Kidney epithelial cell (primary cell): ENCODE data around the gene TSC22D3. TPM values are rescaled to one million over a fixed set of nuclear protein-coding genes. Genes with fewer than 3 reads are reported as not detected.

Experiments used
- DNase-seq: peaks from one replicate; pipeline ENCODE4 v3.0.0-alpha.2; 2010; ENCODE audit warnings: low read depth
- H3K27me3 ChIP-seq: 2 replicates; pipeline ENCODE4 v1.6.0; 2011; ENCODE audit warnings: low read length; ENCODE audit not compliant: control insufficient read depth, insufficient read depth
- H3K36me3 ChIP-seq: 2 replicates; pipeline ENCODE4 v1.5.1; 2011; ENCODE audit warnings: low read length; ENCODE audit not compliant: control insufficient read depth, insufficient read depth
- H3K4me3 ChIP-seq: 2 replicates; pipeline ENCODE4 v1.5.1; 2011; ENCODE audit warnings: low read depth, mild to moderate bottlenecking, control low read depth, low read length
- CTCF ChIP-seq: IDR thresholded peaks from 2 replicates; pipeline ENCODE4 v1.5.1; 2011; ENCODE audit warnings: mild to moderate bottlenecking, moderate library complexity, low read length, control low read depth, inconsistent platforms; ENCODE audit not compliant: insufficient read depth, poor library complexity, severe bottlenecking
- total RNA-seq: library from RNA; depleted of rRNA; stranded (reverse); fragments of >200 nt; gene quantifications from 2 replicates; pipeline ENCODE4 v1.2.3, GENCODE V29; 2015

The TSC22D3 gene
- total RNA-seq, 1 donor from 2014 or later = 69.0 TPM

GRCh38 chrX:107748506-107748905 is 27.1 kb downstream of the TSC22D3 start:
- Histone ChIP-seq H3K4me3 (no peak overlapping the region), H3K36me3 (no peaks in the 10 kb centered on the region), H3K27me3 (peaks cover 2% of the 10 kb centered on the region)
- no peak for DNase-seq
- no peak for TF ChIP-seq CTCF

GRCh38 chrX:107747596-107748161 is 27.9 kb downstream of the TSC22D3 start:
- Histone ChIP-seq H3K27me3 (peaks cover 2% of the 10 kb centered on the region), H3K36me3 (no peaks in the 10 kb centered on the region), H3K4me3 (no peak overlapping the region)
- no peak for DNase-seq
- no peak for TF ChIP-seq CTCF

GRCh38 chrX:107744868-107745267 is 30.7 kb downstream of the TSC22D3 start:
- Histone ChIP-seq H3K4me3 (no peak overlapping the region), H3K27me3 (no peaks in the 10 kb centered on the region), H3K36me3 (no peaks in the 10 kb centered on the region)
- no peak for TF ChIP-seq CTCF
- DNase-seq = no peak

GRCh38 chrX:107743995-107744394 is 31.6 kb downstream of the TSC22D3 start:
- Histone ChIP-seq H3K36me3 (no peaks in the 10 kb centered on the region), H3K4me3 (no peak overlapping the region), H3K27me3 (no peaks in the 10 kb centered on the region)
- TF ChIP-seq CTCF = no peak
- DNase-seq = no peak

GRCh38 chrX:107742700-107743191 is 32.8 kb downstream of the TSC22D3 start:
- TF ChIP-seq CTCF = no peak
- H3K27me3 ChIP-seq = no peaks in the 10 kb centered on the region
- no peak overlapping the region for H3K4me3 ChIP-seq
- no peaks in the 10 kb centered on the region for H3K36me3 ChIP-seq
- DNase-seq = no peak

- Histone ChIP-seq H3K36me3 (no peaks in the 10 kb centered on the region), H3K4me3 (no peak overlapping the region), H3K27me3 (no peaks in the 10 kb centered on the region)
- DNase-seq = no peak
- no peak for TF ChIP-seq CTCF
Measured at GRCh38 chrX:107741404-107741790, 34.2 kb downstream of the TSC22D3 start.
